WTC11 (cell line): Measurements from ENCODE around the gene MTCL1.

ENCODE experiments used
- CREB1 ChIP-seq: sonication (generic); formaldehyde crosslinking; IDR thresholded peaks from 2 replicates; pipeline ENCODE4 v1.8.0; 2023; ENCODE audit warnings: mild to moderate bottlenecking, missing genetic modification reagents
- TF ChIP-seq, protein P1 (sequence below): sonication (generic); formaldehyde crosslinking; conservative IDR thresholded peaks from 2 replicates; pipeline ENCODE4 v1.8.1; 2022; ENCODE audit warnings: mild to moderate bottlenecking, missing genetic modification reagents
- TF ChIP-seq, protein P2 (sequence below): sonication (generic); formaldehyde crosslinking; IDR thresholded peaks from 2 replicates; pipeline ENCODE4 v1.8.0; 2022; ENCODE audit warnings: mild to moderate bottlenecking, missing genetic modification reagents
- TF ChIP-seq, protein P3 (sequence below): fragments of 200-600 bp; IDR thresholded peaks from 2 replicates; pipeline ENCODE4 v1.8.0; 2022; ENCODE audit warnings: antibody characterized with exemption
- TF ChIP-seq, protein P4 (sequence below): fragments of 250-450 bp; sonication (Bioruptor Pico); IDR thresholded peaks from 2 replicates; pipeline ENCODE4 v2.1.2; 2022; ENCODE audit warnings: mild to moderate bottlenecking, moderate library complexity

DNA sequence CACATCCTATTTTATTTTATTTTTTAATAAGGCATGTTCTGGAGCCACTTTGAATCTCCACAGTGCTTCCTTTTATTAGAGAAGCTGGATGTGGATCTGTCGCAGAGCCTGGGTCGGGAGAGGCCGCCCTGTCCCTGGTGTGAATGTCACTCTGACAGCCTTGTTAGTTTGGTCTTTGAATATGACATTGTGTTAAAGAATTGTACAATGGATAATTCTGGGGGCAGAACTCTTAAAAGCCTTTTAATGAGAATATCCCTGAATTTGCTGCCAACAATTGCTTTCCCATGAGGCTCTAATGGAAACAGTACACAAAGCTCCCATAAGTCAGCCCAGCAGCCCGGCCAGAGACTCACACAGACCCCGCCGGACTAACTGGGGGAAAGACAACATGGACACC lies 82.4 kb downstream of the MTCL1 start:
- TF ChIP-seq, protein P1, sequence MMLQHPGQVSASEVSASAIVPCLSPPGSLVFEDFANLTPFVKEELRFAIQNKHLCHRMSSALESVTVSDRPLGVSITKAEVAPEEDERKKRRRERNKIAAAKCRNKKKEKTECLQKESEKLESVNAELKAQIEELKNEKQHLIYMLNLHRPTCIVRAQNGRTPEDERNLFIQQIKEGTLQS (CRISPR knock-in tag) = no peak
- TF ChIP-seq, protein P2, sequence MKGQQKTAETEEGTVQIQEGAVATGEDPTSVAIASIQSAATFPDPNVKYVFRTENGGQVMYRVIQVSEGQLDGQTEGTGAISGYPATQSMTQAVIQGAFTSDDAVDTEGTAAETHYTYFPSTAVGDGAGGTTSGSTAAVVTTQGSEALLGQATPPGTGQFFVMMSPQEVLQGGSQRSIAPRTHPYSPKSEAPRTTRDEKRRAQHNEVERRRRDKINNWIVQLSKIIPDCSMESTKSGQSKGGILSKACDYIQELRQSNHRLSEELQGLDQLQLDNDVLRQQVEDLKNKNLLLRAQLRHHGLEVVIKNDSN (CRISPR knock-in tag) = no peak
- TF ChIP-seq, protein P3, sequence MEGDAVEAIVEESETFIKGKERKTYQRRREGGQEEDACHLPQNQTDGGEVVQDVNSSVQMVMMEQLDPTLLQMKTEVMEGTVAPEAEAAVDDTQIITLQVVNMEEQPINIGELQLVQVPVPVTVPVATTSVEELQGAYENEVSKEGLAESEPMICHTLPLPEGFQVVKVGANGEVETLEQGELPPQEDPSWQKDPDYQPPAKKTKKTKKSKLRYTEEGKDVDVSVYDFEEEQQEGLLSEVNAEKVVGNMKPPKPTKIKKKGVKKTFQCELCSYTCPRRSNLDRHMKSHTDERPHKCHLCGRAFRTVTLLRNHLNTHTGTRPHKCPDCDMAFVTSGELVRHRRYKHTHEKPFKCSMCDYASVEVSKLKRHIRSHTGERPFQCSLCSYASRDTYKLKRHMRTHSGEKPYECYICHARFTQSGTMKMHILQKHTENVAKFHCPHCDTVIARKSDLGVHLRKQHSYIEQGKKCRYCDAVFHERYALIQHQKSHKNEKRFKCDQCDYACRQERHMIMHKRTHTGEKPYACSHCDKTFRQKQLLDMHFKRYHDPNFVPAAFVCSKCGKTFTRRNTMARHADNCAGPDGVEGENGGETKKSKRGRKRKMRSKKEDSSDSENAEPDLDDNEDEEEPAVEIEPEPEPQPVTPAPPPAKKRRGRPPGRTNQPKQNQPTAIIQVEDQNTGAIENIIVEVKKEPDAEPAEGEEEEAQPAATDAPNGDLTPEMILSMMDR = no peak
- TF ChIP-seq, protein P4, sequence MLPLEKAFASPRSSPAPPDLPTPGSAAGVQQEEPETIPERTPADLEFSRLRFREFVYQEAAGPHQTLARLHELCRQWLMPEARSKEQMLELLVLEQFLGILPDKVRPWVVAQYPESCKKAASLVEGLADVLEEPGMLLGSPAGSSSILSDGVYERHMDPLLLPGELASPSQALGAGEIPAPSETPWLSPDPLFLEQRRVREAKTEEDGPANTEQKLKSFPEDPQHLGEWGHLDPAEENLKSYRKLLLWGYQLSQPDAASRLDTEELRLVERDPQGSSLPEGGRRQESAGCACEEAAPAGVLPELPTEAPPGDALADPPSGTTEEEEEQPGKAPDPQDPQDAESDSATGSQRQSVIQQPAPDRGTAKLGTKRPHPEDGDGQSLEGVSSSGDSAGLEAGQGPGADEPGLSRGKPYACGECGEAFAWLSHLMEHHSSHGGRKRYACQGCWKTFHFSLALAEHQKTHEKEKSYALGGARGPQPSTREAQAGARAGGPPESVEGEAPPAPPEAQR (CRISPR knock-in tag) = no peak
- TF ChIP-seq CREB1 (CRISPR knock-in tag) = no peak
